ENCODE data around the gene CDK11B.
"Not testable (repeated sequence)": the region's sequence is repeated elsewhere in the genome, so short reads cannot be mapped to it uniquely, and the experiment has no call there.

Gene CDK11B

DNA sequence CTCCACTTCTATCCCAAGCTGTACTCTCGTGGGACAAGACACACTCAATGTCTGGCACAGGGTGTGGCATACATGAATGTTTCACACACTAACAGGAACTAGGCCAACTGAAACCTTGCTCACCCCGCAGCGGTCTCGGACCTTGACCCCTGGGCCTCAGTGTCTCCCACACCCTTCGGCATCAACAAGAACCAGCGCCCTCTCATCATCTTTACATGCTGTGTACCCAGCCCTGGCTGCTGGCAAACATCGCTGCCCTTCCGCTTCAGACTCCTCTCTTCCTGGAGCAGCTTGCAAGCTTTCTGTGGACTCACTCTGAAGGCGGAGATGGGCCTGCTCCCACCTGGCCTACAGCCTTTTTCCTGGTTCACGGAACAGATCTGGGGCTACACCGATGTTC is 10.5 kb downstream of the CDK11B start:
- not testable (repeated sequence) for H2BK120ac ChIP-seq (ENCODE audit: insufficient read depth, low read length, poor library complexity); H3K4me2 ChIP-seq (ENCODE audit: low read length); H2AFZ ChIP-seq (ENCODE audit: insufficient read depth, low read length, poor library complexity); H3K4me1 ChIP-seq (ENCODE audit: control insufficient read depth in 1 of 2, insufficient read depth in 2 of 2, low read length in 2 of 2); H3K14ac ChIP-seq (ENCODE audit: low read length); H4K91ac ChIP-seq (ENCODE audit: low read depth, low read length); H3K79me1 ChIP-seq (ENCODE audit: low read length); H3K79me2 ChIP-seq (ENCODE audit: control insufficient read depth, insufficient read depth, low read length, poor library complexity); H3K4ac ChIP-seq (ENCODE audit: low read depth, low read length); DNase-seq; H3K9ac ChIP-seq (ENCODE audit: low read length); H3K23ac ChIP-seq (ENCODE audit: low read length); H2AK5ac ChIP-seq (ENCODE audit: low read length); H4K8ac ChIP-seq (ENCODE audit: low read depth, low read length); H3K9me3 ChIP-seq (ENCODE audit: insufficient read depth, low read depth, low read length); H4K12ac ChIP-seq (ENCODE audit: low read depth, low read length); H3K4me3 ChIP-seq (ENCODE audit: low read depth, low read length); H3K18ac ChIP-seq (ENCODE audit: low read length); H2BK5ac ChIP-seq (ENCODE audit: low read depth, low read length, poor library complexity); H3K27me3 ChIP-seq (ENCODE audit: insufficient read depth, low read length); H2BK12ac ChIP-seq (ENCODE audit: low read length); H3K27ac ChIP-seq (ENCODE audit: low read depth, low read length)
- no CpG with 5 or more reads among the region's 11 CpGs for WGBS (ENCODE audit: extremely low coverage, insufficient coverage, insufficient read length)
- H3K36me3 ChIP-seq (ENCODE audit: control insufficient read depth in 1 of 2, insufficient read depth in 2 of 2, low read length in 2 of 2), result peaks cover 37 to 38% of the 10 kb centered on the region in 2 experiments

- not testable (repeated sequence) for H4K12ac ChIP-seq (ENCODE audit: low read depth, low read length); H3K79me2 ChIP-seq (ENCODE audit: control insufficient read depth, insufficient read depth, low read length, poor library complexity); H3K23ac ChIP-seq (ENCODE audit: low read length); H2AFZ ChIP-seq (ENCODE audit: insufficient read depth, low read length, poor library complexity); DNase-seq; H3K14ac ChIP-seq (ENCODE audit: low read length); H2BK12ac ChIP-seq (ENCODE audit: low read length); H3K4me1 ChIP-seq (ENCODE audit: control insufficient read depth in 1 of 2, insufficient read depth in 2 of 2, low read length in 2 of 2); H3K27me3 ChIP-seq (ENCODE audit: insufficient read depth, low read length); H2BK5ac ChIP-seq (ENCODE audit: low read depth, low read length, poor library complexity); H4K8ac ChIP-seq (ENCODE audit: low read depth, low read length); H3K9me3 ChIP-seq (ENCODE audit: insufficient read depth, low read depth, low read length); H4K91ac ChIP-seq (ENCODE audit: low read depth, low read length); H3K79me1 ChIP-seq (ENCODE audit: low read length); H3K27ac ChIP-seq (ENCODE audit: low read depth, low read length); H3K9ac ChIP-seq (ENCODE audit: low read length); H3K18ac ChIP-seq (ENCODE audit: low read length); H3K4me3 ChIP-seq (ENCODE audit: low read depth, low read length); H3K4me2 ChIP-seq (ENCODE audit: low read length); H2BK120ac ChIP-seq (ENCODE audit: insufficient read depth, low read length, poor library complexity); H3K4ac ChIP-seq (ENCODE audit: low read depth, low read length); H2AK5ac ChIP-seq (ENCODE audit: low read length)
- peaks cover 34 to 37% of the 10 kb centered on the region in 2 experiments for H3K36me3 ChIP-seq (ENCODE audit: control insufficient read depth in 1 of 2, insufficient read depth in 2 of 2, low read length in 2 of 2)
- WGBS (ENCODE audit: extremely low coverage, insufficient coverage, insufficient read length), result no CpG with 5 or more reads among the region's 17 CpGs
Measured at GRCh38 chr1:1647567-1648241, 11.1 kb downstream of the CDK11B start.

- not testable (repeated sequence) for H3K4me2 ChIP-seq (ENCODE audit: low read length); DNase-seq; H2AFZ ChIP-seq (ENCODE audit: insufficient read depth, low read length, poor library complexity); H2BK5ac ChIP-seq (ENCODE audit: low read depth, low read length, poor library complexity); H3K9ac ChIP-seq (ENCODE audit: low read length); H3K18ac ChIP-seq (ENCODE audit: low read length); H3K27ac ChIP-seq (ENCODE audit: low read depth, low read length); H3K27me3 ChIP-seq (ENCODE audit: insufficient read depth, low read length); H3K23ac ChIP-seq (ENCODE audit: low read length); H2AK5ac ChIP-seq (ENCODE audit: low read length); H4K91ac ChIP-seq (ENCODE audit: low read depth, low read length); H3K79me1 ChIP-seq (ENCODE audit: low read length); H3K9me3 ChIP-seq (ENCODE audit: insufficient read depth, low read depth, low read length); H3K4me3 ChIP-seq (ENCODE audit: low read depth, low read length); H3K4ac ChIP-seq (ENCODE audit: low read depth, low read length); H4K8ac ChIP-seq (ENCODE audit: low read depth, low read length); H2BK120ac ChIP-seq (ENCODE audit: insufficient read depth, low read length, poor library complexity); H3K4me1 ChIP-seq (ENCODE audit: control insufficient read depth in 1 of 2, insufficient read depth in 2 of 2, low read length in 2 of 2); H4K12ac ChIP-seq (ENCODE audit: low read depth, low read length); H2BK12ac ChIP-seq (ENCODE audit: low read length); H3K79me2 ChIP-seq (ENCODE audit: control insufficient read depth, insufficient read depth, low read length, poor library complexity); H3K14ac ChIP-seq (ENCODE audit: low read length)
- no CpG with 5 or more reads among the region's 5 CpGs for WGBS (ENCODE audit: extremely low coverage, insufficient coverage, insufficient read length)
- peaks cover 28% of the 10 kb centered on the region in 2 experiments for H3K36me3 ChIP-seq (ENCODE audit: control insufficient read depth in 1 of 2, insufficient read depth in 2 of 2, low read length in 2 of 2)
Measured at GRCh38 chr1:1646326-1646725, 12.5 kb downstream of the CDK11B start.

DNA sequence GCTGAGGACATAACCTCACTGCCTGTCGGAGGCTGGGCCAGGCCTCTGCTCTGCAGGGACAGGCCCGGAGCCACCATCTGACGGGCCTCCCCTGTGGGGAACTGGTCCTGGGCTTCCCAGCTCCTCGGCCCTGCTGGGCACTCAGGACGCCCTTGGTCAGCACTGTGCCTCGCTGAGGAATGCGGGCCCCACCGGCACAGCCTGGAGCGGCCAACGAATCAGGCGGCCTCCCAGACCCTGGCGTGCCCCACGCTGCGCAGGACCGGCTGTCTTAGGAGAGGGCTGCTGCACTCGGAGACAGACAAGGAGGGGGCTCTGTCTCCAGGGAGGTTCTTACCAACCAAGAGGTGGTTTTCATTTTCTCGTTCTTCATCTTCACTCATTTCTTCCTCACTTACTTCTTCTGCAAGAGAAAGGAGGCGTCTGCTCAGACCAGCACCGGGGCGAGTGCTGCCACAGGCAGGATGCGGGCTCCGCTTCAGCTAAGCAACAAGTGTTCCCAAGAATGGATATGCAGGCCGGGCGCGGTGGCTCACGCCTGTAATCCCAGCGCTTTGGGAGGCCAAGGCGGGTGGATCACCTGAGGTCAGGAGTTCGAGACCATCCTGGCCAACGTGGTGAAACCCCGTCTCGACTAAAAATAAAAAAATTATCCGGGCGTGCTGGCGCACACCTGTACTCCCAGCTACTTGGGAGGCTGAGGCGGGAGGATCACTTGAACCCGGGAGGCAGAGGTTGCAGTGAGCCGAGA is 17.9 kb downstream of the CDK11B start:
- peaks cover 30 to 38% of the 10 kb centered on the region in 2 experiments for H3K36me3 ChIP-seq (ENCODE audit: control insufficient read depth in 1 of 2, insufficient read depth in 2 of 2, low read length in 2 of 2)
- not testable (repeated sequence) for H2BK120ac ChIP-seq (ENCODE audit: insufficient read depth, low read length, poor library complexity); H3K27me3 ChIP-seq (ENCODE audit: insufficient read depth, low read length); H3K27ac ChIP-seq (ENCODE audit: low read depth, low read length); H3K4ac ChIP-seq (ENCODE audit: low read depth, low read length); H3K23ac ChIP-seq (ENCODE audit: low read length); H3K4me1 ChIP-seq (ENCODE audit: control insufficient read depth in 1 of 2, insufficient read depth in 2 of 2, low read length in 2 of 2); H3K4me2 ChIP-seq (ENCODE audit: low read length); H4K91ac ChIP-seq (ENCODE audit: low read depth, low read length); H3K9me3 ChIP-seq (ENCODE audit: insufficient read depth, low read depth, low read length); DNase-seq; H4K12ac ChIP-seq (ENCODE audit: low read depth, low read length); H3K4me3 ChIP-seq (ENCODE audit: low read depth, low read length); H3K18ac ChIP-seq (ENCODE audit: low read length); H4K8ac ChIP-seq (ENCODE audit: low read depth, low read length); H2AFZ ChIP-seq (ENCODE audit: insufficient read depth, low read length, poor library complexity); H3K79me1 ChIP-seq (ENCODE audit: low read length); H3K9ac ChIP-seq (ENCODE audit: low read length); H3K79me2 ChIP-seq (ENCODE audit: control insufficient read depth, insufficient read depth, low read length, poor library complexity); H2BK12ac ChIP-seq (ENCODE audit: low read length); H2AK5ac ChIP-seq (ENCODE audit: low read length); H2BK5ac ChIP-seq (ENCODE audit: low read depth, low read length, poor library complexity); H3K14ac ChIP-seq (ENCODE audit: low read length)
- WGBS (ENCODE audit: extremely low coverage, insufficient coverage, insufficient read length), result no CpG with 5 or more reads among the region's 38 CpGs
